Brain microvascular endothelial cell (primary cell): ENCODE data around the gene A2ML1.
"Not testable (repeated sequence)": the region's sequence is repeated elsewhere in the genome, so short reads cannot be mapped to it uniquely, and the experiment has no call there.

ENCODE experiments used
- DNase-seq: peaks from one replicate; pipeline ENCODE4 v3.0.0-alpha.2; 2020
- H3K27ac ChIP-seq: fragments of 250-450 bp; sonication (Bioruptor Pico); 2 replicates; pipeline ENCODE4 v1.5.1; 2020; ENCODE audit warnings: mild to moderate bottlenecking, moderate library complexity
- H3K27me3 ChIP-seq: fragments of 250-450 bp; sonication (Bioruptor Pico); replicated peaks from 2 replicates; pipeline ENCODE4 v1.5.1; 2020; ENCODE audit warnings: mild to moderate bottlenecking
- H3K36me3 ChIP-seq: fragments of 250-450 bp; sonication (Bioruptor Pico); replicated peaks from 2 replicates; pipeline ENCODE4 v1.5.1; 2020; ENCODE audit warnings: mild to moderate bottlenecking
- H3K4me3 ChIP-seq: 2 replicates; pipeline ENCODE4 v1.5.1; 2011; ENCODE audit warnings: low read depth, mild to moderate bottlenecking, control low read depth, low read length, moderate library complexity
- CTCF ChIP-seq: IDR thresholded peaks from 2 replicates; pipeline ENCODE4 v1.5.1; 2011; ENCODE audit warnings: low read depth, mild to moderate bottlenecking, moderate library complexity, low read length, control low read depth, inconsistent platforms; ENCODE audit errors: missing control alignments
- in situ Hi-C: cut with HindIII; loops from 2 replicates; pipeline ENCODE4 v1.10.0; 2017; ENCODE audit warnings: low sequenced_read_pairs, low pct_ligation_motif_present

Gene A2ML1

GRCh38 chr12:8784290-8784888 lies 38.0 kb upstream of the A2ML1 start:
- no peak for TF ChIP-seq CTCF
- Histone ChIP-seq H3K27me3 (no peaks in the 10 kb centered on the region), H3K4me3 (no peak overlapping the region), H3K27ac (no peak overlapping the region), H3K36me3 (no peaks in the 10 kb centered on the region)
- in situ Hi-C loops = no loop called here
- DNase-seq = no peak

GRCh38 chr12:8785499-8785898 lies 36.9 kb upstream of the A2ML1 start:
- no peaks in the 10 kb centered on the region for H3K27me3 ChIP-seq
- H3K4me3 ChIP-seq = no peak overlapping the region
- H3K36me3 ChIP-seq = no peaks in the 10 kb centered on the region
- H3K27ac ChIP-seq = no peak overlapping the region
- in situ Hi-C loops = no loop called here
- DNase-seq = no peak
- TF ChIP-seq CTCF = no peak

- H3K4me3 ChIP-seq, in situ Hi-C loops, H3K27ac ChIP-seq, H3K27me3 ChIP-seq, DNase-seq, H3K36me3 ChIP-seq: not testable (repeated sequence)
These were observed 35.2 kb upstream of the A2ML1 start for GRCh38 chr12:8787206-8787605.

- DNase-seq, H3K27me3 ChIP-seq, H3K36me3 ChIP-seq, in situ Hi-C loops, H3K4me3 ChIP-seq, H3K27ac ChIP-seq: not testable (repeated sequence)
These were observed 33.7 kb upstream of the A2ML1 start for GRCh38 chr12:8788706-8789105.

- H3K27ac ChIP-seq, H3K27me3 ChIP-seq, in situ Hi-C loops, H3K4me3 ChIP-seq, H3K36me3 ChIP-seq, DNase-seq: not testable (repeated sequence)
These were observed 32.9 kb upstream of the A2ML1 start for GRCh38 chr12:8789341-8790013.

GRCh38 chr12:8793226-8793625 lies 29.2 kb upstream of the A2ML1 start:
- DNase-seq, H3K36me3 ChIP-seq, H3K27me3 ChIP-seq, H3K27ac ChIP-seq, H3K4me3 ChIP-seq, in situ Hi-C loops: not testable (repeated sequence)

GRCh38 chr12:8794611-8795010 lies 27.8 kb upstream of the A2ML1 start:
- H3K27me3 ChIP-seq, H3K27ac ChIP-seq, H3K36me3 ChIP-seq, H3K4me3 ChIP-seq, in situ Hi-C loops, DNase-seq: not testable (repeated sequence)

- no peak for DNase-seq
- no peak for TF ChIP-seq CTCF
- in situ Hi-C loops = no loop called here
- Histone ChIP-seq H3K4me3 (no peak overlapping the region), H3K27ac (no peak overlapping the region), H3K36me3 (no peaks in the 10 kb centered on the region), H3K27me3 (no peaks in the 10 kb centered on the region)
These were observed 25.4 kb upstream of the A2ML1 start for GRCh38 chr12:8796831-8797626.

- H3K27ac ChIP-seq, H3K27me3 ChIP-seq, H3K36me3 ChIP-seq, DNase-seq, H3K4me3 ChIP-seq, in situ Hi-C loops: not testable (repeated sequence)
These were observed 21.2 kb upstream of the A2ML1 start for GRCh38 chr12:8801213-8801612.

GRCh38 chr12:8804833-8805232 lies 17.6 kb upstream of the A2ML1 start:
- in situ Hi-C loops, H3K4me3 ChIP-seq, H3K27ac ChIP-seq, H3K27me3 ChIP-seq, H3K36me3 ChIP-seq, DNase-seq: not testable (repeated sequence)

GRCh38 chr12:8805487-8805886 lies 16.9 kb upstream of the A2ML1 start:
- in situ Hi-C loops, H3K36me3 ChIP-seq, H3K27me3 ChIP-seq, DNase-seq, H3K27ac ChIP-seq, H3K4me3 ChIP-seq: not testable (repeated sequence)
